GM23248 (cell line): Measurements from ENCODE around the gene CCDC188. TPM values are rescaled to one million over a fixed set of nuclear protein-coding genes. Genes with fewer than 3 reads are reported as not detected.

Experiments
- DNase-seq: peaks from one replicate; pipeline ENCODE4 v3.0.0-alpha.2; 2015
- H2AFZ ChIP-seq: fragments of 200-600 bp; sonication (generic); 2 replicates; pipeline ENCODE4 v1.6.1; 2016; ENCODE audit warnings: antibody characterized with exemption
- H3F3A ChIP-seq: fragments of 200-600 bp; sonication (generic); 2 replicates; pipeline ENCODE4 v1.6.1; 2016; ENCODE audit warnings: mild to moderate bottlenecking, antibody characterized with exemption, mixed run types; ENCODE audit not compliant: insufficient read depth
- H3K27ac ChIP-seq: fragments of 200-600 bp; sonication (generic); 2 replicates; pipeline ENCODE4 v1.5.1; 2016; ENCODE audit warnings: mild to moderate bottlenecking
- H3K27me3 ChIP-seq: fragments of 200-600 bp; sonication (generic); replicated peaks from 2 replicates; pipeline ENCODE4 v1.6.1; 2016; ENCODE audit warnings: mild to moderate bottlenecking; ENCODE audit not compliant: insufficient read depth
- H3K36me3 ChIP-seq: fragments of 200-600 bp; sonication (generic); 2 replicates; pipeline ENCODE4 v1.6.1; 2016; ENCODE audit warnings: low read depth, mild to moderate bottlenecking
- H3K4me1 ChIP-seq: fragments of 200-600 bp; sonication (generic); 2 replicates; pipeline ENCODE4 v1.6.1; 2016; ENCODE audit warnings: mild to moderate bottlenecking; ENCODE audit not compliant: insufficient read depth
- H3K4me2 ChIP-seq: fragments of 200-600 bp; sonication (generic); one replicate; pipeline ENCODE4 v1.6.1; 2016; ENCODE audit warnings: mild to moderate bottlenecking; ENCODE audit not compliant: unreplicated experiment
- H3K4me3 ChIP-seq: fragments of 200-600 bp; sonication (generic); 2 replicates; pipeline ENCODE4 v1.5.1; 2016; ENCODE audit warnings: mild to moderate bottlenecking
- H3K79me2 ChIP-seq: fragments of 200-600 bp; sonication (generic); 2 replicates; pipeline ENCODE4 v1.6.1; 2016; ENCODE audit warnings: mild to moderate bottlenecking; ENCODE audit not compliant: insufficient read depth
- H3K9ac ChIP-seq: fragments of 200-600 bp; sonication (generic); 2 replicates; pipeline ENCODE4 v1.6.1; 2016; ENCODE audit warnings: mild to moderate bottlenecking
- H3K9me2 ChIP-seq: fragments of 200-600 bp; sonication (generic); 2 replicates; pipeline ENCODE4 v1.6.1; 2016; ENCODE audit warnings: mixed run types, mild to moderate bottlenecking, moderate library complexity; ENCODE audit not compliant: insufficient read depth
- H3K9me3 ChIP-seq: fragments of 200-600 bp; sonication (generic); one replicate; pipeline ENCODE4 v1.6.1; 2017; ENCODE audit warnings: low read depth
- H4K20me1 ChIP-seq: fragments of 200-600 bp; sonication (generic); 2 replicates; pipeline ENCODE4 v1.6.0; 2016; ENCODE audit not compliant: insufficient read depth
- EZH2 ChIP-seq: fragments of 200-600 bp; sonication (generic); IDR thresholded peaks from 2 replicates; pipeline ENCODE4 v1.6.1; 2018; ENCODE audit warnings: antibody characterized with exemption, mild to moderate bottlenecking; ENCODE audit not compliant: insufficient read depth, poor library complexity, severe bottlenecking
- EZH2phosphoT487 ChIP-seq: fragments of 200-600 bp; sonication (generic); IDR thresholded peaks from 2 replicates; pipeline ENCODE4 v1.6.1; 2018; ENCODE audit warnings: antibody characterized with exemption, moderate library complexity, mild to moderate bottlenecking, low read depth; ENCODE audit not compliant: insufficient read depth
- WGBS, 2 experiments: methylation state at CpG; one replicate each; pipeline ENCODE4 v1.1.6; 2015 to 2017; ENCODE audit warnings: low lambda C conversion rate in 2 of 2, low coverage in 1 of 2; ENCODE audit errors: missing lambda C conversion rate in 2 of 2; 5-methylcytosine and 5-hydroxymethylcytosine counted together
- in situ Hi-C: fragments of 300-500 bp; cut with MboI; formaldehyde crosslinking; loops from 2 replicates; pipeline ENCODE4 v1.15.0; 2020
- polyA plus RNA-seq: library from polyadenylated mRNA; unstranded; fragments of >200 nt; fragmentation: Nextera tagmentation; extraction: Ambion mirVana; gene quantifications from 2 replicates; pipeline ENCODE4 v1.2.1, GENCODE V29; 2016
- total RNA-seq: library from RNA; depleted of rRNA; stranded (reverse); fragments of >200 nt; shearing (Covaris generic); gene quantifications from 2 replicates; pipeline ENCODE4 v1.2.3, GENCODE V29; 2014

CCDC188 gene
- total and polyA plus RNA-seq, 2 experiments from 2014 or later, result 1.2 to 1.8 TPM

DNA sequence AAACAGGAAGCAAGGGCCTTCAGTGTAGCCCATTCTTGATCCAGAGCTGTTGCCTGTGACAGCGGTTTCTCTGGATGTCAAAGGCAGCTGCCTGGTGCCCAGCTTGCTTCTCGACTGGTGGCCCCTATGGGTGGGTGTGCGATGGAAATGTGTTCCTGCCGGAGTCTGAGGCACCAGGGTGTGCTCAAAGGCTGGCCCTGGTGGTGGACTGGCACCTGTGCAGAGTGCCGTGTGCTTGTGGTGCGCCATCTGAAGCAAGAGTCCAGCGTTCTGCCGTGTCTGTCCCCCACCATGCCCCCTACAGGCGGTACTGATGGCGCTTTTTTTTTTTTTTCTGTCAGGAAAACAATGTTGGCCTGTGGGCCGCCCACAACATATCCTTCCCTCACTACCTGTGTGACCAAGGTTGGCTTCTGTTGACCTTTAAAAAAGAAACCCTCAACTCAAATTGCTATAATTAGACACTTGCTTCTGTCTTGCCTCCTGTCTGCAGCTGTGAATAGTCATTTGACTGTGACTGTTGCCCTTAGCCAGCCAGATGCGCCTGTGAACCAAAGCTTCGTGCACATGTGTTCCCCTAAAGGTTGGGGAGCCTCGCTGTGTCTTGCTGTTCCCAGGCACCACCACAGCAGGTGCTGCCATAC, 39.7 kb downstream of the CCDC188 start:
- no peak overlapping the region for H3K27ac ChIP-seq
- TF ChIP-seq EZH2phosphoT487 (no peak), EZH2 (no peak)
- H2AFZ ChIP-seq, result no peak overlapping the region
- 70 to 72% methylated on average over 14 of the region's 14 CpGs for WGBS, 2 experiments
- H4K20me1 ChIP-seq, result no peaks in the 10 kb centered on the region
- peaks cover 33% of the 10 kb centered on the region for H3K79me2 ChIP-seq
- no peak overlapping the region for H3K4me3 ChIP-seq
- no peaks in the 10 kb centered on the region for H3K4me1 ChIP-seq
- no peaks in the 10 kb centered on the region for H3K9me3 ChIP-seq
- no peak overlapping the region for H3K9ac ChIP-seq
- peak; percentile 54 for DNase-seq
- in situ Hi-C loops, result no loop called here
- H3K9me2 ChIP-seq, result no peaks in the 10 kb centered on the region
- peaks cover 12% of the 10 kb centered on the region; the same call in 1 of the 2 replicates for H3K36me3 ChIP-seq
- H3F3A ChIP-seq, result peaks cover 17% of the 10 kb centered on the region
- H3K27me3 ChIP-seq, result no peaks in the 10 kb centered on the region
- no peak overlapping the region for H3K4me2 ChIP-seq

DNA sequence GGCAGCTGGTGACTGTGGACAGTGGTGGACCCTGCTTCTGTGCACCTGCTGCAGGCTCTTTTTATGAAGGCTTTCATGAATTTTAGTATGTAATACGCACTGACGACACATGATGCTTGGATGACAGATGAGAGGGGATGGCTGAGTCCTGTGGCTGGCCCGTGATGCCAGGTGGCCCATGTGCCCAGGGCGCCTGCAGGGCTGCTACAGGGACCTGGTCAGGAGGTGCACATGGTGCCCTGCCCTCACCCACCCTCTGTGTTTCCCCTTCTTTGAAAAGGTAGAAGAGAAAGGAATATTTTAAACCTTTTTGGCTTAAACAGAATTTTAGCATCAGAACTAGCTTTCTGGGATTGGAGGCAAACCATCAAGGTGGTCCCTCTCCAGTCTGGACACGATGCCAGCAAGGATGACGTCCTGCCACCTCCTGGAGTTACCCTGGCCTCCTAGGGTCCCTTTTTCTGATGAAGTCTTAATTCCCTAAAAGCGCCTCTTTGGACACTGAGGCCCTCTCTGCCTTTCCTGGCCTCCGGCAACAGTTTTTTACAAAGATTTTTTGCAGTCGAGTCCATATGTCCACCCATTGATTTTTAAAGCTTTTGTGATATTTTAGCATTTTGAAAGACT, 40.4 kb downstream of the CCDC188 start:
- H3K4me2 ChIP-seq, result no peak overlapping the region
- no peaks in the 10 kb centered on the region for H3K27me3 ChIP-seq
- no peak overlapping the region for H2AFZ ChIP-seq
- no peaks in the 10 kb centered on the region for H3K9me3 ChIP-seq
- H3K27ac ChIP-seq, result no peak overlapping the region
- peaks cover 33% of the 10 kb centered on the region for H3K79me2 ChIP-seq
- in situ Hi-C loops, result no loop called here
- no peaks in the 10 kb centered on the region for H3K4me1 ChIP-seq
- no peaks in the 10 kb centered on the region for H4K20me1 ChIP-seq
- H3K36me3 ChIP-seq, result peaks cover 12% of the 10 kb centered on the region; the same call in 1 of the 2 replicates
- H3K4me3 ChIP-seq, result no peak overlapping the region
- no peak overlapping the region for H3K9ac ChIP-seq
- H3K9me2 ChIP-seq, result no peaks in the 10 kb centered on the region
- peaks cover 17% of the 10 kb centered on the region for H3F3A ChIP-seq
- no peak for DNase-seq
- TF ChIP-seq EZH2phosphoT487 (no peak), EZH2 (no peak)
- 84 to 86% methylated on average over 9 of the region's 9 CpGs for WGBS, 2 experiments

DNA sequence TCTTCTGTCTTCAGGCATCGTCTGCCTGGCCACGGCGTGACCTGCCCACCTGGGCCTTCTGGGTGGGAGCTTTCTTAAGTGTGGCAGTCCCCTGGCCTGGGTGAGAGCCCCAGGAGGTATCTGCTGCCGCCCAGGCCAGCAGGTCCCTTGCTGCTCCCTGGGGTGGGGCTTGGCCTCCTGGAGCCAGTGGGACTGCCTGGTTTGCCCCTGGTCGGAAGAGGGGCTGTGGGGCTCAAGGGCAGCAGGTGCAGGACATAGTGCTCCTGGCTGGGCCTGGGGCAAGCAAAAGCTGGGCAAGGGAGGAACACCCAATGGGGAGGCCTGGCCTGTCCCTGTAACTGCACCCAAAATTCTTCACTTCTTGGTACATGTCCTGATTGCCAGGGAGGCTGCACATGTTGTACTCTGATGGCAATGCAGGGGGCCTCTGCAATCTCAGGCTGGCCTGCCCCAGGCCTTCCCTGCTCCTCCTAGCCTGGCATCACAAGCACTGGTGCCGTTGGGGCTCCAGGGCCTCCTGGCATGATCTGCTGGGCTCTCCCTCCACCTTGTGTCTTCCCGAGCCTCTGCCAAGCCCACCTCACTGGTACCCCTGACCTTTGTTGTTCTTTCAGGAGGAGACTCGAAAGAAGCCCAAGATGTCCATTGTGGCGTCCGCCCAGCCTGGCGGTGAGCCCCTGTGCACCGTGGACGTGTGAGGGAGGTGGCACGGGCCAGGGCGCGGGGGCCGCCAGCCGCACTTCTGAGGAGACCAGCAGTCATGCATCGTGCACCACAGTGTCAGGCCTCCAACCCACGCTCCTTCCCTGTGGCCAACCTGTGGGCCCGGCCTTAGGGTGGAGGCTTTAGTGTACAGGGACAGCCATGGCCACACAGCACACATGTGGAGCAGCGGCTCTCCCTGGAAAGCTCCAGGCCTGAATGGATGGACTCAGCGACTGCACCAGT, 41.2 kb downstream of the CCDC188 start:
- H3K9me2 ChIP-seq, result no peaks in the 10 kb centered on the region
- no peak overlapping the region for H3K4me3 ChIP-seq
- TF ChIP-seq EZH2 (no peak), EZH2phosphoT487 (no peak)
- H4K20me1 ChIP-seq, result no peaks in the 10 kb centered on the region
- WGBS, 2 experiments, result 78 to 81% methylated on average over 21 to 23 of the region's 23 CpGs
- no peak overlapping the region for H2AFZ ChIP-seq
- H3K79me2 ChIP-seq, result peaks cover 33% of the 10 kb centered on the region
- no peaks in the 10 kb centered on the region for H3K4me1 ChIP-seq
- no peak overlapping the region for H3K4me2 ChIP-seq
- H3K27ac ChIP-seq, result no peak overlapping the region
- H3K27me3 ChIP-seq, result no peaks in the 10 kb centered on the region
- H3K9me3 ChIP-seq, result no peaks in the 10 kb centered on the region
- DNase-seq, result no peak
- H3K36me3 ChIP-seq, result peaks cover 12% of the 10 kb centered on the region; the same call in 1 of the 2 replicates
- in situ Hi-C loops, result no loop called here
- H3K9ac ChIP-seq, result no peak overlapping the region
- H3F3A ChIP-seq, result peaks cover 17% of the 10 kb centered on the region

DNA sequence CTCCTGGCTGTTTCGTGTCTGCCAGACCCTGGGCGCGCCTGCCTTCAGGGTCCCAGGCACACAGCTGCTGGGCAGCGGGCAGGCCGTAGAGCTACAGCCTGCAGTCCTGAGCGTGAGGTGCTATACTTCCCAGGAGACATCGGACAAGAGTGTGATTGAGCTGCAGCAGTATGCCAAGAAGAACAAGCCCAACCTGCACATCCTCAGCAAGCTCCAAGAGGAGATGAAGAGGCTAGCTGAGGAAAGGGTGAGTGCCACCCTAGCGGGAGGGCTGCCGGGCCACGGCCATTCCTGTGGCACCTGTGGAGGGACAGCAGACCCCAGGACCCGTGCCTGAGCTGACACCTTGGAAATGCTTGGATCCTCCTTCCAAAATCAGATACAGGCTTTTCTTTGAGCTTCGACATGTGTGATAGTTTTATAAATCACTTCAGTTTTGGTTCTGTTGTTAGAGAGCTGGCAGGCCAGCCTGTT, 42.1 kb downstream of the CCDC188 start:
- TF ChIP-seq EZH2, result no peak
- DNase-seq, result no peak
- Histone ChIP-seq H3K79me2 (peaks cover 33% of the 10 kb centered on the region), H3K9ac (no peak overlapping the region), H3K4me3 (no peak overlapping the region), H3K27me3 (no peaks in the 10 kb centered on the region), H3K4me1 (no peaks in the 10 kb centered on the region), H3F3A (peaks cover 17% of the 10 kb centered on the region), H3K36me3 (peaks cover 12% of the 10 kb centered on the region; the same call in 1 of the 2 replicates), H4K20me1 (no peaks in the 10 kb centered on the region), H3K4me2 (no peak overlapping the region), H2AFZ (no peak overlapping the region), H3K9me3 (no peaks in the 10 kb centered on the region), H3K9me2 (no peaks in the 10 kb centered on the region), H3K27ac (no peak overlapping the region)
- in situ Hi-C loops, result no loop called here
- WGBS, 2 experiments, result 87 to 89% methylated on average over 12 of the region's 12 CpGs
